ENCODE measurements around the gene ANKS1A.

GRCh38 chr6:35077713-35078105 lies 188.7 kb downstream of the ANKS1A start:
- no peak for TF ChIP-seq USF1 (CRISPR knock-in tag; IDR thresholded peaks at IDR 0.05)
- no peak for TF ChIP-seq ESRRA (CRISPR knock-in tag; IDR thresholded peaks at IDR 0.05; ENCODE audit: borderline replicate concordance)
- no peak for TF ChIP-seq TEAD1 (CRISPR knock-in tag; IDR thresholded peaks at IDR 0.05)
- TF ChIP-seq, protein P1, sequence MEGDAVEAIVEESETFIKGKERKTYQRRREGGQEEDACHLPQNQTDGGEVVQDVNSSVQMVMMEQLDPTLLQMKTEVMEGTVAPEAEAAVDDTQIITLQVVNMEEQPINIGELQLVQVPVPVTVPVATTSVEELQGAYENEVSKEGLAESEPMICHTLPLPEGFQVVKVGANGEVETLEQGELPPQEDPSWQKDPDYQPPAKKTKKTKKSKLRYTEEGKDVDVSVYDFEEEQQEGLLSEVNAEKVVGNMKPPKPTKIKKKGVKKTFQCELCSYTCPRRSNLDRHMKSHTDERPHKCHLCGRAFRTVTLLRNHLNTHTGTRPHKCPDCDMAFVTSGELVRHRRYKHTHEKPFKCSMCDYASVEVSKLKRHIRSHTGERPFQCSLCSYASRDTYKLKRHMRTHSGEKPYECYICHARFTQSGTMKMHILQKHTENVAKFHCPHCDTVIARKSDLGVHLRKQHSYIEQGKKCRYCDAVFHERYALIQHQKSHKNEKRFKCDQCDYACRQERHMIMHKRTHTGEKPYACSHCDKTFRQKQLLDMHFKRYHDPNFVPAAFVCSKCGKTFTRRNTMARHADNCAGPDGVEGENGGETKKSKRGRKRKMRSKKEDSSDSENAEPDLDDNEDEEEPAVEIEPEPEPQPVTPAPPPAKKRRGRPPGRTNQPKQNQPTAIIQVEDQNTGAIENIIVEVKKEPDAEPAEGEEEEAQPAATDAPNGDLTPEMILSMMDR (IDR thresholded peaks at IDR 0.05) = no peak
- TF ChIP-seq, protein P2, sequence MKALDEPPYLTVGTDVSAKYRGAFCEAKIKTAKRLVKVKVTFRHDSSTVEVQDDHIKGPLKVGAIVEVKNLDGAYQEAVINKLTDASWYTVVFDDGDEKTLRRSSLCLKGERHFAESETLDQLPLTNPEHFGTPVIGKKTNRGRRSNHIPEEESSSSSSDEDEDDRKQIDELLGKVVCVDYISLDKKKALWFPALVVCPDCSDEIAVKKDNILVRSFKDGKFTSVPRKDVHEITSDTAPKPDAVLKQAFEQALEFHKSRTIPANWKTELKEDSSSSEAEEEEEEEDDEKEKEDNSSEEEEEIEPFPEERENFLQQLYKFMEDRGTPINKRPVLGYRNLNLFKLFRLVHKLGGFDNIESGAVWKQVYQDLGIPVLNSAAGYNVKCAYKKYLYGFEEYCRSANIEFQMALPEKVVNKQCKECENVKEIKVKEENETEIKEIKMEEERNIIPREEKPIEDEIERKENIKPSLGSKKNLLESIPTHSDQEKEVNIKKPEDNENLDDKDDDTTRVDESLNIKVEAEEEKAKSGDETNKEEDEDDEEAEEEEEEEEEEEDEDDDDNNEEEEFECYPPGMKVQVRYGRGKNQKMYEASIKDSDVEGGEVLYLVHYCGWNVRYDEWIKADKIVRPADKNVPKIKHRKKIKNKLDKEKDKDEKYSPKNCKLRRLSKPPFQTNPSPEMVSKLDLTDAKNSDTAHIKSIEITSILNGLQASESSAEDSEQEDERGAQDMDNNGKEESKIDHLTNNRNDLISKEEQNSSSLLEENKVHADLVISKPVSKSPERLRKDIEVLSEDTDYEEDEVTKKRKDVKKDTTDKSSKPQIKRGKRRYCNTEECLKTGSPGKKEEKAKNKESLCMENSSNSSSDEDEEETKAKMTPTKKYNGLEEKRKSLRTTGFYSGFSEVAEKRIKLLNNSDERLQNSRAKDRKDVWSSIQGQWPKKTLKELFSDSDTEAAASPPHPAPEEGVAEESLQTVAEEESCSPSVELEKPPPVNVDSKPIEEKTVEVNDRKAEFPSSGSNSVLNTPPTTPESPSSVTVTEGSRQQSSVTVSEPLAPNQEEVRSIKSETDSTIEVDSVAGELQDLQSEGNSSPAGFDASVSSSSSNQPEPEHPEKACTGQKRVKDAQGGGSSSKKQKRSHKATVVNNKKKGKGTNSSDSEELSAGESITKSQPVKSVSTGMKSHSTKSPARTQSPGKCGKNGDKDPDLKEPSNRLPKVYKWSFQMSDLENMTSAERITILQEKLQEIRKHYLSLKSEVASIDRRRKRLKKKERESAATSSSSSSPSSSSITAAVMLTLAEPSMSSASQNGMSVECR (CRISPR knock-in tag; IDR thresholded peaks at IDR 0.05; ENCODE audit: borderline replicate concordance) = no peak
- no peak for TF ChIP-seq MYBL2 (CRISPR knock-in tag; IDR thresholded peaks at IDR 0.05)
- TF ChIP-seq CREM (CRISPR knock-in tag; IDR thresholded peaks at IDR 0.05) = no peak
- TF ChIP-seq SMAD3 (CRISPR knock-in tag; IDR thresholded peaks at IDR 0.05; ENCODE audit: borderline replicate concordance) = no peak
- TF ChIP-seq IRF2 (CRISPR knock-in tag; IDR thresholded peaks at IDR 0.05; ENCODE audit: borderline replicate concordance, low read depth) = no peak
- no peak for TF ChIP-seq ATF1 (CRISPR knock-in tag; IDR thresholded peaks at IDR 0.05)
- no peak for TF ChIP-seq FOXP1 (CRISPR knock-in tag; IDR thresholded peaks at IDR 0.05; ENCODE audit: borderline replicate concordance)

Measured in WTC11 (cell line).